BJ (cell line): ENCODE results near the gene FOXN3. TPM values are rescaled to one million over a fixed set of nuclear protein-coding genes. Genes with fewer than 3 reads are reported as not detected.
"Not testable (repeated sequence)": the region's sequence is repeated elsewhere in the genome, so short reads cannot be mapped to it uniquely, and the experiment has no call there.

ENCODE experiments used
- CTCF ChIA-PET: fragments of 350-600 bp; formaldehyde crosslinking; extraction: SDS; loops from one replicate; lab custom pipeline; 2021; ENCODE audit warnings: antibody characterized with exemption, inconsistent platforms; lab: Yijun Ruan, JAX
- POLR2A ChIA-PET: fragments of 300-600 bp; sonication (Branson Sonifier 250); formaldehyde crosslinking; extraction: SDS; loops from one replicate; lab custom pipeline; 2021; ENCODE audit warnings: antibody characterized with exemption; lab: Charles Lee
- DNase-seq: peaks from one replicate; pipeline ENCODE4 v3.0.0-alpha.2; 2011; ENCODE audit warnings: low read depth
- H3K27me3 ChIP-seq: 2 replicates; pipeline ENCODE4 v1.6.0; 2011; ENCODE audit warnings: low read length; ENCODE audit not compliant: control insufficient read depth, insufficient read depth
- H3K36me3 ChIP-seq: 2 replicates; pipeline ENCODE4 v1.5.1; 2011; ENCODE audit warnings: low read length; ENCODE audit not compliant: control insufficient read depth, insufficient read depth
- H3K4me3 ChIP-seq: 2 replicates; pipeline ENCODE4 v1.5.1; 2011; ENCODE audit warnings: low read depth, mild to moderate bottlenecking, control low read depth, low read length
- CTCF ChIP-seq: IDR thresholded peaks from 2 replicates; pipeline ENCODE4 v1.5.1; 2011; ENCODE audit warnings: low read depth, mild to moderate bottlenecking, control low read depth, inconsistent platforms, low read length, moderate library complexity; ENCODE audit not compliant: insufficient read depth
- polyA plus RNA-seq: library from polyadenylated mRNA; depleted of rRNA; stranded (reverse); fragments of >200 nt; gene quantifications from 2 replicates; pipeline ENCODE4 v1.2.3, GENCODE V29; 2011

FOXN3 gene
- polyA plus RNA-seq, 1 experiment, result 30.2 TPM

GRCh38 chr14:89298056-89298834, 118.8 kb downstream of the FOXN3 start:
- ChIA-PET CTCF (interaction anchor here (1.0 kb wide), 1 partner anchor 16 kb away, joined by 3 read pairs; no protein-coding TSS in a partner anchor), POLR2A (no interaction called here)
- DNase-seq, result no peak
- TF ChIP-seq CTCF, result no peak
- no peaks in the 10 kb centered on the region for H3K36me3 ChIP-seq
- no peaks in the 10 kb centered on the region for H3K27me3 ChIP-seq
- H3K4me3 ChIP-seq, result no peak overlapping the region

GRCh38 chr14:89296281-89296745, 120.7 kb downstream of the FOXN3 start:
- no peaks in the 10 kb centered on the region for H3K27me3 ChIP-seq
- H3K4me3 ChIP-seq, result no peak overlapping the region
- CTCF ChIA-PET, result no interaction called here
- TF ChIP-seq CTCF, result no peak
- POLR2A ChIA-PET, result no interaction called here
- H3K36me3 ChIP-seq, result no peaks in the 10 kb centered on the region
- DNase-seq, result no peak

- CTCF ChIA-PET, result no interaction called here
- H3K27me3 ChIP-seq, result no peaks in the 10 kb centered on the region
- POLR2A ChIA-PET, result no interaction called here
- no peak for DNase-seq
- H3K4me3 ChIP-seq, result no peak overlapping the region
- no peak for TF ChIP-seq CTCF
- peaks cover 3% of the 10 kb centered on the region for H3K36me3 ChIP-seq
These were observed 122.2 kb downstream of the FOXN3 start for GRCh38 chr14:89294872-89295271.

GRCh38 chr14:89294469-89294868, 122.6 kb downstream of the FOXN3 start:
- H3K36me3 ChIP-seq, H3K4me3 ChIP-seq, POLR2A ChIA-PET, DNase-seq, H3K27me3 ChIP-seq, CTCF ChIA-PET: not testable (repeated sequence)

- no peak for TF ChIP-seq CTCF
- no peak overlapping the region for H3K4me3 ChIP-seq
- no peaks in the 10 kb centered on the region for H3K27me3 ChIP-seq
- peaks cover 3% of the 10 kb centered on the region for H3K36me3 ChIP-seq
- ChIA-PET CTCF (no interaction called here), POLR2A (no interaction called here)
- no peak for DNase-seq
These were observed 123.0 kb downstream of the FOXN3 start for GRCh38 chr14:89294060-89294459.
